HCT116 (cell line): ENCODE measurements around the gene CLDN14.

ENCODE experiments used
- CBX3 ChIP-seq: IDR thresholded peaks from 2 replicates; pipeline ENCODE4 v1.6.1; 2012; ENCODE audit warnings: low read depth
- CTCF ChIP-seq, 3 experiments: fragments of 200-600 bp in 1 of 3; sonication (generic) in 1 of 3; IDR thresholded peaks in 2 of 3; conservative IDR thresholded peaks in 1 of 3; 2 replicates each; pipeline ENCODE4 v1.5.1; 2012 to 2017; ENCODE audit warnings: low read depth in 2 of 3, low read length in 2 of 3, antibody characterized with exemption in 1 of 3, borderline replicate concordance in 1 of 3, control low read depth in 1 of 3, mild to moderate bottlenecking in 1 of 3, mixed read lengths in 1 of 3, mixed run types in 1 of 3, moderate library complexity in 1 of 3; ENCODE audit not compliant: insufficient read depth in 1 of 3
- EZH2 ChIP-seq: fragments of 200-600 bp; sonication (generic); IDR thresholded peaks from 2 replicates; pipeline ENCODE4 v1.6.1; 2017; ENCODE audit warnings: antibody characterized with exemption, mixed run types
- EZH2phosphoT487 ChIP-seq: fragments of 200-600 bp; IDR thresholded peaks from 2 replicates; pipeline ENCODE4 v1.6.1; 2018; ENCODE audit warnings: antibody characterized with exemption, borderline replicate concordance
- MAX ChIP-seq: IDR thresholded peaks from 2 replicates; pipeline ENCODE4 v1.6.1; 2012
- POLR2A ChIP-seq: IDR thresholded peaks from 2 replicates; pipeline ENCODE4 v1.7.0; 2011; ENCODE audit warnings: borderline replicate concordance; ENCODE audit not compliant: insufficient read depth, insufficient read length; ENCODE audit errors: extremely low read depth
- POLR2AphosphoS5 ChIP-seq: IDR thresholded peaks from 2 replicates; pipeline ENCODE4 v1.6.1; 2011; ENCODE audit warnings: mild to moderate bottlenecking, low read depth, low read length, moderate library complexity
- RAD21 ChIP-seq: IDR thresholded peaks from 2 replicates; pipeline ENCODE4 v1.6.1; 2012; ENCODE audit warnings: low read depth, mild to moderate bottlenecking
- SIN3A ChIP-seq: IDR thresholded peaks from 2 replicates; pipeline ENCODE4 v1.6.1; 2012; ENCODE audit warnings: low read depth
- SP1 ChIP-seq: IDR thresholded peaks from 2 replicates; pipeline ENCODE4 v1.6.1; 2012; ENCODE audit warnings: low read depth
- SRF ChIP-seq: IDR thresholded peaks from 2 replicates; pipeline ENCODE4 v1.6.1; 2012; ENCODE audit warnings: low read depth
- TCF7L2 ChIP-seq: IDR thresholded peaks from 2 replicates; pipeline ENCODE4 v1.7.0; 2011; ENCODE audit warnings: borderline replicate concordance, inconsistent platforms; ENCODE audit not compliant: insufficient read depth, insufficient read length; ENCODE audit errors: extremely low read depth
- ZBTB33 ChIP-seq: IDR thresholded peaks from 2 replicates; pipeline ENCODE4 v1.6.1; 2011; ENCODE audit warnings: mild to moderate bottlenecking, low read length, moderate library complexity; ENCODE audit not compliant: insufficient replicate concordance; ENCODE audit errors: extremely low read depth

- TF ChIP-seq POLR2A (no peak), MAX (no peak), EZH2 (no peak), TCF7L2 (no peak), CTCF (IDR thresholded peaks at IDR 0.05 in 2 of 3, conservative IDR thresholded peaks at IDR 0.05 in 1 of 3; ENCODE audit: borderline replicate concordance in 1 of 3, insufficient read depth in 1 of 3, low read depth in 2 of 3, low read length in 2 of 3) (no peak), RAD21 (no peak), SRF (no peak), ZBTB33 (no peak), CBX3 (no peak), SP1 (no peak), EZH2phosphoT487 (no peak), POLR2AphosphoS5 (no peak), SIN3A (no peak)
These were observed 31.7 kb upstream of the CLDN14 start for GRCh38 chr21:36511484-36512220.
